ENCODE results near the gene SCG2. TPM values are rescaled to one million over a fixed set of nuclear protein-coding genes. Genes with fewer than 3 reads are reported as not detected.
A peak's percentile ranks its signal among the peaks of the same experiment; 100 is the strongest.

Gene SCG2
- total RNA-seq, 1 donor, result 0.63 TPM

DNA sequence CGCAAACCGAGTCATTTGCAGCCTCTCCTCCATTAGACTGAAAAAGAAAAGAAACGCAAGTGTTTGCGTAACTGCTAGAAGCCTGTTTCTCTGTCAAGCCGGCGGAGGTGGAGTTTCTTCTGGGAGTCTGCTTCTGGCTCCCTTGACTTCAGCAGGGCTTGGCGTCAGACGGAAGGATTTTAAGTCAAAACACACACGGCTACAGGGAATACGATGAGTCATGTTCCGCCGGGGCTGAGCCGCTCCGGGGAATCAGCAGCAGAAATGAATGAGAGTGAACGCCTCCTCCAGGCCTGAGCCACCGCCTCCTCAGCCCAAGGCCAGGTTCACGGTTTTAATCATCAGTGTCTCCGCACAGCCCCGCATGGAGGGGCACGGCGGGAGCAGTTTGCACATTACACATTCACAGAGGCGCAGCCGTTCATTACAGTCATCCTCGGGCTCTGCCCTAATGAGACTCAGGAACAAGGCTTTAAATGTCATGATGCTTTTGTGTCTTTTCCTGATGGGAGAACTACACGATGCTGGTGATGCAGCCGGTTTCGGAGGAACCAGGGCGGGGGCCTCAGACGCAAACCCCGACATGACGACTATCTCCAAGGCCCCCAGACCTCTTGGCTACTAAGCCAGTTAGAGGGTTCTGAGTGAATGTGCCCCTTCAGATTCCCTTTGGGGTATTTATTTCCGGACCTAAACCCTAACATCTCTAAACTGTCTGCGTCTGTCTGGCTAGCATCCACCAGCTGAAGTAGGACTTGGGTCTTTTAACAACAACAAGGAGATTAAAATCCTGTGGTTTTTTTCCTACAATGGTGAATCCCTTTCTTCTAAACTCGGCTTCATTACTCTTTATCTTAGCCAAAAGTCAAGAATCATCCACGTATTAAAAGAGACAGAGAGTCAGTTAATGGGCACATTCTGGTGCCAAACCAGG, 11.1 kb upstream of the SCG2 start:
- TF ChIP-seq, protein P1, sequence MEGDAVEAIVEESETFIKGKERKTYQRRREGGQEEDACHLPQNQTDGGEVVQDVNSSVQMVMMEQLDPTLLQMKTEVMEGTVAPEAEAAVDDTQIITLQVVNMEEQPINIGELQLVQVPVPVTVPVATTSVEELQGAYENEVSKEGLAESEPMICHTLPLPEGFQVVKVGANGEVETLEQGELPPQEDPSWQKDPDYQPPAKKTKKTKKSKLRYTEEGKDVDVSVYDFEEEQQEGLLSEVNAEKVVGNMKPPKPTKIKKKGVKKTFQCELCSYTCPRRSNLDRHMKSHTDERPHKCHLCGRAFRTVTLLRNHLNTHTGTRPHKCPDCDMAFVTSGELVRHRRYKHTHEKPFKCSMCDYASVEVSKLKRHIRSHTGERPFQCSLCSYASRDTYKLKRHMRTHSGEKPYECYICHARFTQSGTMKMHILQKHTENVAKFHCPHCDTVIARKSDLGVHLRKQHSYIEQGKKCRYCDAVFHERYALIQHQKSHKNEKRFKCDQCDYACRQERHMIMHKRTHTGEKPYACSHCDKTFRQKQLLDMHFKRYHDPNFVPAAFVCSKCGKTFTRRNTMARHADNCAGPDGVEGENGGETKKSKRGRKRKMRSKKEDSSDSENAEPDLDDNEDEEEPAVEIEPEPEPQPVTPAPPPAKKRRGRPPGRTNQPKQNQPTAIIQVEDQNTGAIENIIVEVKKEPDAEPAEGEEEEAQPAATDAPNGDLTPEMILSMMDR (IDR thresholded peaks at IDR 0.05; ENCODE audit: insufficient read depth, low read length), result no peak
- DNase-seq (ENCODE audit: low read depth), result peak; percentile 98
- peak overlapping the region; percentile 53 for H3K4me3 ChIP-seq (ENCODE audit: low read depth, low read length)

DNA sequence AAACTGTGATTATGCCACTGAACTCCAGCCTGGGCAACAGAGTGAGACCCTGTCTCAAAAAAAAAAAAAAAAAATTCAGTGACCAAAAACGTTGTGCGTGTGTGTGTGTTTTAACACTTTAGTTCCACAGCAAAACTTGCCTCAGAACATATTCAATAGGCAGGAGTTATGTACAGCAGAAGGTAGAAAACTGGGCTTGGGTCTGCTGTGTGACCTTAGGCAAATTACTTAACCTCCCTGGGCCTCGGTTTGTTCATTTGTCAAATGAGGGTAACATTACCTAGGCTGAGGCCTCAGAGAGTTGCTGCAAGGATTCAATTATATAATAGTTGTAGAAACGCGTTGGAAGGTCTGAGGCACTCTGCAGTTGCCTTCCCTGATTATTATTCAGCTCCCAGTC, 10.3 kb upstream of the SCG2 start:
- TF ChIP-seq, protein P1 (IDR thresholded peaks at IDR 0.05; ENCODE audit: insufficient read depth, low read length), result no peak
- H3K4me3 ChIP-seq (ENCODE audit: low read depth, low read length), result peak overlapping the region; percentile 53
- DNase-seq (ENCODE audit: low read depth), result no peak

DNA sequence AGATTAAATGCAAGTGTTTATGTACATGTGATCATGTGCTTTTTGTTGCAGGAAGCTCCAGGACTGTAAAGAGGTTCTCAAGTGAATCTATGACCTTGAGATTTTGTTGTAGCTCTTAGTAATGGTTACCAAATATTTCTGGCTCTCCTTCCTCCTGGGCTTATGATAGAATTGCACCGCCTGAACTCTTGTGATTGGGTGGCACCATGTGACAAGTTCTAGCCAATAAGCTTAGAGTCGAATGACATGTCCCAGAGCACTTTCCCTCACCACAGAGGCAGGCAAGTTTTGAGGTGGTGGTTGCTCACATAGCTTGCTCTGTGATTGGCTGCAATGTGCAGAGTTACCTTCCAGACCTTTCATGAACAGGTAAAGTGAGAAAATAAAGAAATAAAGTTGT, 8.9 kb upstream of the SCG2 start:
- DNase-seq (ENCODE audit: low read depth), result no peak
- H3K4me3 ChIP-seq (ENCODE audit: low read depth, low read length), result no peak overlapping the region
- TF ChIP-seq, protein P1 (IDR thresholded peaks at IDR 0.05; ENCODE audit: insufficient read depth, low read length), result no peak

DNA sequence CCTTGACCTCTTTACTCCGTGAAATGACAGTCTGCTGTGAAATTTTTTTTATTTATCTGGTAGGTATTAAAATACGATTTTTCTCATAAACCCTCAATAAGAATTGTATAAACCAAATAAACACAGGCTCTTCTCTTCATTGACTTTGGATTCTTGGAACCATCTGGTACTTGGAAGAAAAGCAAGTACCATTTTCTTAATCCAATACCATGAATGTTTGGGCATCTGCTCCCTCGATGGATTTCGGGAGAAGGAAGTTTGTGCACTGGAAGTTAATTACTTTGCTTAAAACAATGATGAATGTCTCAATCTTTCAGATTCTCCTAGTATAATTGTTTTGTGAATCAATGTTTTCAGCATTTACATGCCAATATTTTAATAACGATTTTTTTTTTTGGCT, 5.3 kb upstream of the SCG2 start:
- DNase-seq (ENCODE audit: low read depth), result no peak
- TF ChIP-seq, protein P1 (IDR thresholded peaks at IDR 0.05; ENCODE audit: insufficient read depth, low read length), result no peak
- H3K4me3 ChIP-seq (ENCODE audit: low read depth, low read length), result no peak overlapping the region

DNA sequence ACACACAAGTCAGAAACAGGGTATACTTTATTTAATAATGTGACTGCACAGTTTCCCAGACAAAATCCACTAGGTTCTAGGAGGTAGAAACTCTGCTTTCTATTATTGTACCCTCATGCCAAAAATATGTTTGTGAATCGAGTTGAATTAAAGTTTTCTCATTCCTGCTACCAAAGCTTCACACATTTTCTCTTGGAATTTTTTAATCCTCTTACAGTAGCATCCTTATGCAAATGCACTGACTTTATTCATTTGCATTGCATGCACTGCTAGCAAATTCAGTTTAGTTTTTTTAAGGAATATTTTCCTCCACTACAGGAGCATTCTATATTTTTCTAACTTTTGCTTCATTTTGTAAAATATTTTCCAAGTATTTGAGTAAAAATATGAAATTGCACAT, 4.8 kb upstream of the SCG2 start:
- no peak overlapping the region for H3K4me3 ChIP-seq (ENCODE audit: low read depth, low read length)
- DNase-seq (ENCODE audit: low read depth), result no peak
- TF ChIP-seq, protein P1 (IDR thresholded peaks at IDR 0.05; ENCODE audit: insufficient read depth, low read length), result no peak

DNA sequence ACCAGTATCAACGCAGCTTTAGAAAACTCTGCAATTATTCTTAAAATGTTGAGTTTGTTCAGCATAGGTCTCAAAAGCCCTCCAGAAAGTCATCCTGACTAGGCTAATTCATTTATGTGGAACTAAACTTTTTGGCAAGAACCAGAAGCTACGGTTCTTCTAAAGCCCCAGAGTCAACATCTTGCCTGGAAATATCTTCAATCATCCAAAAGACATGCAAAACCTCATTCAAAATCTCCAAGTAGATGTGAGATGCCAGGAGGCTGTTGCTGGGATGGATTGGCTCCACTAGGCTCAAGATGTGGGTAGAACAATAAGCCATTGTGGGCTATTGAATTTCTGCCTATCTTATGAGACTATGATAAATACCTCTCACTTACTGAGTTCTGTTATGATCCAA, 2.1 kb upstream of the SCG2 start:
- H3K4me3 ChIP-seq (ENCODE audit: low read depth, low read length), result no peak overlapping the region
- DNase-seq (ENCODE audit: low read depth), result no peak
- TF ChIP-seq, protein P1 (IDR thresholded peaks at IDR 0.05; ENCODE audit: insufficient read depth, low read length), result no peak

Measured in fibroblast of the aortic adventitia (primary cell).